ENCODE results near the gene FAM3D.
"Not testable (repeated sequence)": the region's sequence is repeated elsewhere in the genome, so short reads cannot be mapped to it uniquely, and the experiment has no call there.

The FAM3D gene, protein sequence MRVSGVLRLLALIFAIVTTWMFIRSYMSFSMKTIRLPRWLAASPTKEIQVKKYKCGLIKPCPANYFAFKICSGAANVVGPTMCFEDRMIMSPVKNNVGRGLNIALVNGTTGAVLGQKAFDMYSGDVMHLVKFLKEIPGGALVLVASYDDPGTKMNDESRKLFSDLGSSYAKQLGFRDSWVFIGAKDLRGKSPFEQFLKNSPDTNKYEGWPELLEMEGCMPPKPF

DNA sequence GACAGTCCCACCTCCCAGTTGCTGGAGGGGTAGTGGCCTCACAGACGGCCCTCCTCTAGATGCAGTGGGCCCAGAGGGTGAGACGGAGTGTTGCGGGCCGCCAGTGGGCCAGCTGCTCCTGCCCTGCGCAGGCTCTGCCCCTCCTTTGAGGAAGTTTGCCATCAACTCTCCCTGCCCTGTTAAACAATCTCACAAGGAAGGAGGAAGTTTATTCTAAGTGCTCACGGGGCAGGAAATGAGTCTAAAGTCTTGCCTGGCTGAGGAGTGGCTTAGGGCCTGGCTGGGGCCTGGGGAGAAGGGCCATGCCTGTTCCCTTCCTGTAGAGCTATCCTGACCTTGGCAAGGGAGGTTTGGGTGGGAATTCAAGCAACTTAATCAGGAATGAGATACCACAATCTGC is at the start of gene FAM3D:
Gene FAM3D, minus strand, starts transcription at position 92 of the 400 bp plus-strand sequence. CDS start 11,211 bp downstream, outside the sequence.
- no peak for DNase-seq (ENCODE audit: low read depth)

DNA sequence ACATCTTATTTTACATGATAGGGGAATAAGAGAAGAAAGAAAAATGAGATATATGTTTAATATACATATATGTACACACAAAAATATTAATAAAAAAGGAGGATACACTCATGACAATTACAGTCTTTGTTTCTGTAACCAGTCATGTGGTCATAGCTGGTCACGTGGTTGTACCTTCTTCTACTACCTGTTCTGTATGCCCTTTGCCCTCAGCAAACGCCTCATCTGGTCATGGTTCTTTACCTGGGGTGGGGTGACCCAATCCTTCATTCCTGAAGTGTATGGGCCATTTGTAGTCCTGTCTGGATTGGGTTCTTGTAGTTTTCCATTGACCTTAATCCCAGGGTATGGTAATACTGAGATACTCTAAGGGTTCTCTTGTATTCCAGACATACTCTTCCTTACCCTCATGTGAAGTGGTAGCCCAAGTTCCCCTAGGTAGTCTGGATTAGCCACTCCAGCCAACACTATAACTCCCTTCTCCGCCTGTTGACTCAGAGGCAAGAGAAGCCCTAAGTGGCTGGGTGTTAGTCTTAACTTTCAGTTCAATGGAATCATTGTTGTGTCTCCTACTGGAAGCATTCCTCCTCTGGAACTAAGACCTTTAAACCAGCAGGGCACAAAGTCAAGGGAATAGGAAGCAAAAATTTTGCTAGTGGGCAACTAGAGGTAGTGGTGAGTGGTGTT is 47.3 kb upstream of the FAM3D start:
- no peak for DNase-seq (ENCODE audit: low read depth)

DNA sequence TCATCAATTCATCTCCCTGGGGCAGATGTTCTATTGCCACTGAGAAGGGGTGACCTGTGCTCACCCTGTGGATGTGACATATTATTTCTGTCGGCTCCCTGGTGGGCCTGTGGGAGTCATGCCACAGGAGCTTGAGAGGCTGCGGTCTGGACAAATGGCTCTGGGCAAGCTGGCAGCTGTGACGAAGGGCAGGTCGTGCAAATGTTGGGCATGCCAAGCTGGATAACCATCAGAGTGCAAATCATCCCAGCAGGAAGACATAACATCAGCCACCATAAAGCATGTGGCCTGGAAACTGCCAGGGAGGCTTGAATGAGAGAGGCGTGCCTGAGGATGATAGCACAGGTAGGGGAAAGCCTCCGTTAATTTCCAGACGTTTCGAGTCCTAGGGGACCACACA is 45.3 kb upstream of the FAM3D start:
- DNase-seq (ENCODE audit: low read depth), result no peak

DNA sequence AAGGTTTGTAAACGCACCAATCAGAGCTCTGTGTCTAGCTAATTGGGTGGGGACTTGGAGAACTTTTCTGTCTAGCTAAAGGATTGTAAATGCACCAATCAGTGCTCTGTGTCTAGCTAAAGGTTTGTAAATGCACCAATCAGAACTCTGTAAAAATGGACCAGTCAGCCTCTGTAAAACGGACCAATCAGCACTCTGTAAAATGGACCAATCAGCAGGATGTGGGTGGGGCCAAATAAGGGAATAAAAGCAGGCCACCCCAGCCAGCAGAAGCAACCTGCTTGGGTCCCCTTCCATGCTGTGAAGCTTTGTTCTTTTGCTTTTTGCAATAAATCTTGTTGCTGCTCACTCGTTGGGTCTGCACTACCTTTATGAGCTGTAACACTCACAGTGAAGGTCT is 42.4 kb upstream of the FAM3D start:
- not testable (repeated sequence) for DNase-seq (ENCODE audit: low read depth)

DNA sequence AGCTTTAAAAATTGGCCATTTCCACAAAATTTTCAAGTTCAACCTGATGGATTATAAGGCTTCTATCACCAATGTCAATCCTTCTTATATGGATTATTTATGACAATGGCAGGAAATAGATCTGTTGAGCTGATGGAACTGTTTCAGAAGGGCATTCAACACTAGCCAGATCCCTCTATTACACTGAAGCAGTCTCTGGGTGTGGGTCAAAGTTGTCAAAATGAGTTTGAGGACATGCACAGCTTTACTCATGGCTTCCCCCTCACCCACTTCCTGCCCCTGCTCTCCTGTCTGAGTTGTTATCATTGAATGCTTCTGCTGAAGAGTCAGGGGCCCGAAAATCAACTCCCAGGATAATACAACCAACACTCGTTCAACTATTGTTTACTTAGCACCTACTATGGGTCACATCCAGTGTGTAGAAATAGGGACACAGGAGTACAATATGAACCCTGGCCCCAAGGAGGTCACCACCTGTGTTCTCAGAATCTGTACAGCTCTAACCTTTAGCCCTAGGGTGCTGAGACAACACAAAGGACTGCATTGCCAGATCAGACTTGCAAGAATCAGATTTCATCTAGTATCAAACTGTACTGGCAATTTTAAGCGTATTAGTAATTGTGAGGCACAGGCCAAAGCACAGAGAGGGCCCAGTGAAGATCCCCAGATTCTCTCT is 41.7 kb upstream of the FAM3D start:
- DNase-seq (ENCODE audit: low read depth), result no peak

DNA sequence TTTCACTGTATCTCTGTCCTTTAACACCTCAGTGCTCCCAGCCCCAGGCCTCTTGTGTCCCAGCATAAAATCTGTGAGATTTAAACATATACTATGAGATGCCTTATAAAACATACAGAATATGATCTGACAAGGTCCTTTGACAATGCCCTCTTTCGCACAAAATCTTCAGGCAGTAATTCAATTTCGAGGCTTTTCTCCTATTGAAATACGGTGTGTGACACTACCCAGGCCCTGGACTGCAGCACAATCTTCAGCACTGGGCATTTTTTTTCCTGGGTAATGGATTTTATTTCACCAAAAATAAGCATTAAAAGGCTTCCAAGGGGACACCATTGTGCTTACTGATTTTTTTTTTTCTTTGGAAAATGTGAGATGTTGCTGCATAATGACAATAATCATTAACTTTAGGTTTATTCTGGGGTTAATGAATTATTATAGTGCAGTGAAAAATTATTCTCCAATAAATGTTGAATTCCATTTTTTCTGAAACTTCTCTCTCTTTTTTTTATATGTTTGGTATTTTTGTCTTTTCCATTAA is 40.9 kb upstream of the FAM3D start:
- DNase-seq (ENCODE audit: low read depth), result no peak

DNA sequence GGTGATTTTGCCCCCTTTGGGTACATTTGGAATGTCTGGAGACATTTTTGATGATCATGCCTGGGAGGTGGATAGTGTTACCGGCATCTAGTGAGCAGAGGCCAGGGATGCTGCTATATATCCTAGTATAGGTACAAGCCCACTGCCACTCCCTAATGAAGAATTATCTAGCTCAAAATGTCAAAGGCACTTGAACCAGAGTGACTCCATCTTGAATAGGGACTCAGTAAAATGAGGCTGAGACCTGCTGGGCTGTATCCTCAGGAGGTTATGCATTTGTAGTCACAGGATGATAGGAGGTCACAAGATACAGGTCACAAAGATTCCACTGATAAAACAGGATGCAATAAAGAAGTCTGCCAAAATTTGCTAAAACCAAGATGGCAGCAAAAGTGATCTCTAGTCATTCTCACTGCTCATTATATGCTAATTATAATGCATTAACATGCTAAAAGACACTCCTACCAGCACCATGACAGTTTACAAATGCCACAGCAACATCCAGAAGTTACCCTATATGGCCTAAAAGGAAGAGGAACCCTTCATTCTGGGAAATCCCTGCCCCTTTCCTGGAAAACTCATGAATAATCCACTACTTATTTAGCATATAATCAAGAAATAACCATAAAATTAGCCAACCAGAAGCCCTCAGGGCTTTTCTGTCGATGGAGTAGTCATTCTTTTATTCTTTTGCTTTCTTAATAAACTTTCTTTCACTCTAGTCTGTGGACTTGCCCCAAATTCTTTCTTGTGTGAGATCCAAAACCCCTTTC is 40.0 kb upstream of the FAM3D start:
- no peak for DNase-seq (ENCODE audit: low read depth)

DNA sequence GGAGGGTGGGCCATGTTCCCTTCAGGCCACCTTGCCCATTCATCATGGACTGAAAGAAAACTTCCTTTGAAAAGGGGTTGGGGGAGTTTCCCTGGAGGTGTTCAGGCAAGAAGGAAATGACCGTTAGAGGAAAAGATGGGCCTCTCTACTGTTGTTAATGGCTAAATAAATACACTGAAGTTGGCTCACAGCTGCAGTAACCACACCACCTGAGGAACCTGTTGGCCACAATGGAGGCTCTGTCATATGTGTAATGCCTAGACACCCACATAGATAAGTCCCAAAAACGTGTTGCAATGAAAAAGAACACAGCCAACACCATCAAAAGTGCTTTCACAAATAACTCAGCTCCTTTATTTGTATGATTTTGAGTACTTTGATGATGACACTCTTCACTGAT is 38.2 kb upstream of the FAM3D start:
- DNase-seq (ENCODE audit: low read depth), result no peak

DNA sequence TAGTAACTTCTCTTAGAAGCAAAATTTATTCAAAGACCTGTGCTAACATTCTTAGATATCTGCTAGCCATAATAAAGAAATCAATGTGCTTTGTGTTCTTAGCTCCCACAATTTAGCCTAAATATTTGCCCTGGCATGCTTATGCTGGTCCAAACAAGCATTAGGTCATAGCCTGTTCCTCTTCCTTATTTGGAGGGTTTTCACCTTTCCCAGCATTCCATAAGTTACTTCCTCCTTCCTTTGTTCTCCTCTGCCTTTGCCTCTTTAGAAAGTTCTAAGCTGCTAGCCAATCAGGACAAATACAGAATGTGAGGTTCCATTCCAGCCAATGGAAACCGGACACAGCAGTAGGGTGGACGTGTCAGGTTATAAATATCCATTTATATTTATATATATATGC is 37.7 kb upstream of the FAM3D start:
- DNase-seq (ENCODE audit: low read depth), result not testable (repeated sequence)

DNA sequence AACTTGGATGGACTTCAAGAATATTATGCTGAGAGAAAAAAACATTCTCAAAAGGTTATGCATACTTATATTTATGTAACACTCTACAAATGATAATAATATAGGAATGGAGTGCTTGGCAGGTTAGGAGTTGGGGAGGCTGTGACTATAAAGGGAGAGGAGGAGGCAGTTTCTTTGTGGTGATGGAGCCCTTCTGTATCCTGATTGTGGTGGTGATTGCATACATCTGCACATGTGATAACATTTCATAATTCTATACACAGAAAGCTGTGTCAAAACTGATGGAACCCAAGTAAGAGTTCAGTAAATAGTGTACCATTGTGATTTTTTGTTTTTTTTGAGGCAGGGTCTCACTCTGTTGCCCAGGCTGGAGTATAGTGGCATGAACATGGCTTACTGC is 31.7 kb upstream of the FAM3D start:
- DNase-seq (ENCODE audit: low read depth), result no peak

DNA sequence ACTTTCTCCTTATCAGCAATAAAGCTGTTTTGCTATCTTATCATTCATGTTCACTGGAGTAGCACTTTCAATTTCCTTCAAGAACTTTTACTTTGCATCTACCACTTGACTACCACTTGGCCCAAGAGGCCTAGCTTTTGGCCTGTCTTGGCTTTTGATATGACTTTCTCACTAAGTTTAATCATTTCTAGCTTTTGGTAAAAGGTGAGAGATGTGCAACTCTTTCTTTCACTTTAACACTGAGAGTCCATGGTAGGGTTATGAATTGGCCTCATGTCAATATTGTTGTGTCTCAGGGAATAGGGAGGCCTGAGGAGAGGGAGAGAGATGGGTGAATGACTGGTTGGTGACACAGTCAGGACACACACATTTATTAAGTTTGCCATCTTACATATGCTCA is 31.0 kb upstream of the FAM3D start:
- no peak for DNase-seq (ENCODE audit: low read depth)

DNA sequence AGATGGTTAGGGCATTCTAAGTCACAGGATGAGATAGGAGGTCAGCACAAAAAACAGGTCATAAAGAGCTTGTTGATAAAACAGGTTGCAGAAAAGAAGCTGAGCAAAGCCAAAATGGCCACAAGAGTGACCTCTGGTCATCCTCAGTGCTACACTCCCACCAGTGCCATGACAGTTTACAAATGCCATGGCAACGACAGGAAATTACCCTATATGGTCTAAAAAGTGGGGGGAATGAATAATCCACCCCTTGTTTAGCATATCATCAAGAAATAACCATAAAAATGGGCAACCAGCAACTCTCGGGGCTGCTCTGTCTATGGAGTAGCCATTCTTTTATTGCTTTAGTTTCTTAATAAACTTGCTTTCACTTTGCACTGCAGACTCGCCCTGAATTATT is 30.2 kb upstream of the FAM3D start:
- DNase-seq (ENCODE audit: low read depth), result not testable (repeated sequence)

DNA sequence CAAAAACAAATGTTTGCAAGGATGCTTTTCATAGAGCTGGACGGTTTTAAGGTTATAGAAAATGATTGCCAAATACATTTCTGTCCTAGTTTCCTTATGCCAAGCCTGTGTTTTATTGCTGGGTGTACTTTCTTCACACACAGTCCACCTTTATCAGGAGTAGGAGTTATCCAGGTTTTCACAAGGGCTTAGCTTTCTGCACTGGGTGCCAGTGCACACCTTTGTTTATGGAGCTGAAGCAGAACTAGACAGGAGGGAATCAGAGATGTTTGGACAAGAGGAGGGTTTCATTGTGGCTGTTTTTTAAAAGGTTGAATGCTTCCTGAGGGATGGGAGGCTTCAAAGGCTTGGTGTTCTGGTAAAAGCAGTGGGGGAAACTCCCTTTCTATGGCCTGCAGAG is 29.5 kb upstream of the FAM3D start:
- no peak for DNase-seq (ENCODE audit: low read depth)

DNA sequence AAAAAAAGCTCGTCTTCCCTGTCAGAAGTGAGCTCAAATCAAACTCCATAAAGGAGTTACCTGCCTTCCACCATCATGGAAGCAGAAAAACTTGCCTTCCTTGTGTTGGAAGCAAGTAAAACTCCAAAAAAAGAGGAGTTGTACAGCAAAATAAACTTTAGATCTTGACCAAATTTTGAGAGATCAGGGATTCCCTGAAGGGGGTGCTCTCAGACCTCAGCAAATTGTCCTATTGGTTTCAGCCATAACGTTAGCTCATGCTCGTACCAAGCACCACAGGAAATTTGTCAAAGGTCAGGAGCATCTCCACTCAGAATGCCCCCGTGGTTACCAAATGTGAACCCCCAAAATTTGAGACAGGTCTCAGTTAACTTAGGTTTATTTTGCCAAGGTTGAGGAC is 28.7 kb upstream of the FAM3D start:
- not testable (repeated sequence) for DNase-seq (ENCODE audit: low read depth)

DNA sequence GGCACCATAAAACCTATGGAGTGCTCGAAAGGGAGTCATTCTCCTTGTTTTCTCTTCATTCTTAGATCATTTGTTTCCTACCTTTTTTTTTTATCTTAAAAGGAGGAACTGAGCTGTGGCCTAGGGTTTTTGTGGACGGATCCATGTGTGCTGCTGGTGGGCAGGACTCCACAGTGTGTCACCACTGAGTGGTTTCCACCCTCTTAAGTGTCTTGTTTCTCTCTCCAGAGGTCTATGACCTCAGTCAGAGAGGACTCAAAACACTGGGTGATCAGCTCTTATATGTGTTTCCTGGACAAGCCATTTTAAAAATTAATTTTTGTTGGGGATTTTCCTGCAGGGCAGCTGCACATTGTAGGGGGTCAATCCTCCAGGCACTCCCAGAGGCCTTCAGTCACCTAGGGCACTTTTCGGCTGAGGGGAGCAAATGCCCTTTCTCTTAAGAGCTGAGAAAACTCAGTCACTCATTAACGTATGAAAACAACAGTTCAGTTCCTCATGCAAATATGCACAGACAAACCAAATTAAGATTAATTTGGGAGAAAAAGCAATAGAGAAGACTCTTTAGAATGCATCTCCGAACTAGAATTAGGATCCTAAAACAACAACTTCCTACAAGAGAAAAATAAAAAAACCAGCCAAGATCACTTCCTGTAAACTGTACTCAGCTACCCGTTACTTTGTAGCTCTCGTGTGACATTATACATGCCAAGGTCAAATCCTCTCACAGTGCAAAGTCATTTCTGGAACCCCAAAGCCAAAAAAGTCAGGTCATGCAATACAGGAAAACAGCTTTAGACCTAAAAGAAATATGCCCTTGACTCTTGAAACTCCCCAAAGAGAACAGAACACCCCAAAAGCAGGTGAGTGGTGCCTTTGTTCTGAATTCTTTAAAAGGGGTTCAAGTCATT is 27.6 kb upstream of the FAM3D start:
- no peak for DNase-seq (ENCODE audit: low read depth)

DNA sequence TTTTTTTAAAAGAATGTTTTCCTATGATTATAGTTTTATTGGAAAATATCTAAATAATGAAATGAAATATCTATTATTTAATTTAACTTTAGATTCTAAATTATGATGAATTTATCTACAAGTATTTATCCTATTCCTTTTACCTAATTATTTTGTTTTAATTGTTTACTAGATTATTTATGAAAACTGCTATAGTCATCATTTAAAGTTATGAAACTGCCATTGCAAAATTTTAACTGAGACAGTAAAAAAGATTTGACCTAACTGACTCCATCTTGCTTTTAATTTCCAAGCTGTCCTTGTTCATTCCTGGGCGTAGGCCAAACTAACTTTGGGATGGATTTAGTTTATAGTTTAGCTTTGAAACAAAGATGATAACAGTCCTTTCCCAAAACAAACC is 25.9 kb upstream of the FAM3D start:
- no peak for DNase-seq (ENCODE audit: low read depth)

DNA sequence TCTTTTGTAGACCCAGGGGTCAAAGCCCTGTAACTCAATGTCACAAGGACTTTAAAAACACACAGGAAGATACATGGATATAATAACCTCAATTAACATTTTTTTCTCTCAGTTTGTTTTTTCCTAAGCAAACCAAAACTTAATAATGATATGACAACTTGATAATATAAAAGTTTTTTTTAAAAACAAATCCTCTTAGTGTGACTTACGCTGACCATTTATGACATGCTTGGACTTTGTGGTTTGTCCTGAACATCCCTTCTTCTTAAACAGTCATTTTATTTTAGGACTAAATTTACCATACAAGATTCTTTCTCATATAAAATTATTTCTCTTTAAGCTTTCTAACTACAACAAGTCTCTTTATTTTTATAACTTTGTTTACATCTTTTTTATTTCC is 25.4 kb upstream of the FAM3D start:
- DNase-seq (ENCODE audit: low read depth), result no peak

DNA sequence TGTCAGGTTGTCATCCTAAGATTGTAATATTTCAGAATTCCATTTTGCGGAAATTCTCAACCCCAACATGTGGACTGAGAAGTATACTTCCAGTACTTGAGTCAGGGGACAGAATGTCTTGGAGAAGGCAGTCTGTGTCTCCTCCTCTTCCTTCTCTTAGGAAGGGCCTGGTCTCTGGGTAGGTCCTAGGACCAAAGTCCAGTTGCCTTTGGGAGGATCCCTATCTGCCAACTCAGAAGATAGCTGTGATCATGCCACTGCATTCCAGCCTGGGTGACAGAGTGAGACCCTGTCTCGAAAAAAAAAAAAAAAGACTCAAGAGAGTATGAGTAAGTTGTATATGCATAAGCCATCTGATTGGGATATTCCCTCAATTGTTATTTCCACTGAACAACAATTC is 23.9 kb upstream of the FAM3D start:
- DNase-seq (ENCODE audit: low read depth), result no peak

DNA sequence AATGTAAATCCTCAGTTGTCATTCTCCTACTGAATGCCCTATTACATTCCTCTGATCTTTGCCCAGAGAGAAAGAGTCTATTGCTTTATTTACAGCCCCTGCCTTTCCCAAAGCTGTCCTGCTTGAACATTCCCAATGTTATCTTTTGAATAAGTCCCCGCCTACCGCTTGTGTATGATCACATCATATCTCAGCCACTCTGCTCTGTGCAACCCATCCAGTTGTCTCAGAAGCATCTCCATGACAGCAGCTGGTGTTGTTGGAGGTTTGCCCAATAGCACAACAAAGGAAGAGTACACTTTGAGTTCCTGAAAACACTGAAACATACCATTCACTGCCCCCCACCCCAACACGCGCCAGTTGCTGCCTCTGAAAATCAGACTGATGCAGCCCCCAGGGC is 22.0 kb upstream of the FAM3D start:
- no peak for DNase-seq (ENCODE audit: low read depth)

DNA sequence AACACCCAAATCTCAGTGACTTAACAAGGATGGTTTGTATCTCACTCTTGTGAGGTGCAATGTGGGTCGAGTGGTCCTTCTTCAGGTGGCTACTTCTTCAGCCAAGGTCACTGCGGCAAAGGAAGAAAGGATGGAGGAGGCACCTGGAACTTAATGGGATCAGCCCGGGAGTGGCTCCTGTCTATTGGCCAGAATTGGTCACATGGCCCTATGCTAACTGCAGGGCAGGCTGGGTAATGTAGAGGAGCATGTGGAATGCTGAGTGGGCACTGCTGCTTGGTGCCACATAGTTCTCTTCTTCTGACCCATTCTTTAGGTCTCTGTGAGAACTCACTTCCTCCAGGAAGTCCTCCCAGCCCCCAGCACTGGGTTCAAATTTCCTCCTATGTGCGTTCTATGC is 20.3 kb upstream of the FAM3D start:
- DNase-seq (ENCODE audit: low read depth), result no peak

DNA sequence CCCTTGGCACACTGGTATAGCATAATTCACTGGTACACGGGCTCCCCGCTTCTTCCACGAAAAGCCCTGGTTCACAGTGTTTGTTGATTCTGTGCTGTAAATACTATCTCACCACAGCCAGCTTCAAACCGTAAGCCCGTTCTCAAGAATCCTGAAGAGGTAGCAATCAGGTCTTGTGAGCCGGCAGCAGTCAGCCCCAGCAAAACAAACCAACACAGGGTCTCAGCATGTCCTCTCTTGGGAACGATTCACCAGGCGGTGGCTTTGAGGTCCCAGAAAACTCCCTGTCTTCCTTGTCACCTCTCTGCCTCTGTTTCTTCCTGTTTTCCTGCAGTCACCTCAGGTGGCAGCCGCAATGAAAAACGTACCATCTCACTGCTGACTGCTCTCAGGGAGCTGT is 19.1 kb upstream of the FAM3D start:
- no peak for DNase-seq (ENCODE audit: low read depth)

Measured in stimulated activated CD8-positive, alpha-beta memory T cell treated with anti-CD3 and anti-CD28 coated beads, Interleukin-12 subunit alpha, Interleukin-12 subunit beta, amount 100 ng/mL, for 1 hour (primary cell).